HEK293T (cell line): ENCODE data around the gene ZNF579.

ENCODE experiments used
- CTCF ChIA-PET: fragments of 350-600 bp; formaldehyde crosslinking; extraction: SDS; loops from one replicate; lab custom pipeline; 2021; ENCODE audit warnings: antibody characterized with exemption, inconsistent platforms; lab: Yijun Ruan, JAX
- POLR2A ChIA-PET: fragments of 350-600 bp; formaldehyde crosslinking; extraction: SDS; loops from one replicate; lab custom pipeline; 2020; ENCODE audit warnings: antibody characterized with exemption, inconsistent platforms; lab: Yijun Ruan, JAX
- DNase-seq: peaks from one replicate; pipeline ENCODE4 v3.0.0; 2012; ENCODE audit warnings: mixed read lengths; ENCODE audit errors: extremely low spot score
- ARNT ChIP-seq: fragments of 450-650 bp; IDR thresholded peaks from 2 replicates; pipeline ENCODE4 v1.6.1; 2017; ENCODE audit warnings: mild to moderate bottlenecking
- BHLHE40 ChIP-seq: fragments of 450-650 bp; IDR thresholded peaks from 2 replicates; pipeline ENCODE4 v1.6.1; 2016; ENCODE audit warnings: mild to moderate bottlenecking, moderate library complexity, borderline replicate concordance
- CTBP1 ChIP-seq: fragments of 450-650 bp; IDR thresholded peaks from 2 replicates; pipeline ENCODE4 v1.6.1; 2016; ENCODE audit warnings: borderline replicate concordance
- ELF4 ChIP-seq: fragments of 450-650 bp; IDR thresholded peaks from 2 replicates; pipeline ENCODE4 v1.6.1; 2017; ENCODE audit warnings: antibody characterized with exemption
- FOXA1 ChIP-seq: fragments of 450-650 bp; IDR thresholded peaks from 2 replicates; pipeline ENCODE4 v1.6.1; 2016; ENCODE audit warnings: mild to moderate bottlenecking
- FOXK2 ChIP-seq: fragments of 450-650 bp; IDR thresholded peaks from 2 replicates; pipeline ENCODE4 v1.6.1; 2016; ENCODE audit warnings: mild to moderate bottlenecking
- FOXM1 ChIP-seq: fragments of 450-650 bp; IDR thresholded peaks from 2 replicates; pipeline ENCODE4 v1.6.1; 2017; ENCODE audit warnings: mild to moderate bottlenecking, borderline replicate concordance
- HDGF ChIP-seq: fragments of 450-650 bp; IDR thresholded peaks from 2 replicates; pipeline ENCODE4 v1.6.1; 2017; ENCODE audit warnings: antibody characterized with exemption, borderline replicate concordance
- L3MBTL2 ChIP-seq: fragments of 450-650 bp; conservative IDR thresholded peaks from 2 replicates; pipeline ENCODE4 v1.6.1; 2016; ENCODE audit warnings: mild to moderate bottlenecking
- LEF1 ChIP-seq: fragments of 450-650 bp; IDR thresholded peaks from 2 replicates; pipeline ENCODE4 v1.6.1; 2017; ENCODE audit warnings: mild to moderate bottlenecking, borderline replicate concordance
- NFRKB ChIP-seq: fragments of 450-650 bp; IDR thresholded peaks from 2 replicates; pipeline ENCODE4 v1.6.1; 2016; ENCODE audit warnings: mild to moderate bottlenecking, moderate library complexity
- SP1 ChIP-seq: fragments of 450-650 bp; IDR thresholded peaks from 2 replicates; pipeline ENCODE4 v1.6.1; 2017
- SUZ12 ChIP-seq: fragments of 450-650 bp; IDR thresholded peaks from 2 replicates; pipeline ENCODE4 v1.6.1; 2016; ENCODE audit warnings: mild to moderate bottlenecking
- TARDBP ChIP-seq: fragments of 450-650 bp; IDR thresholded peaks from 2 replicates; pipeline ENCODE4 v1.6.1; 2016
- ZNF384 ChIP-seq: fragments of 450-650 bp; IDR thresholded peaks from 2 replicates; pipeline ENCODE4 v1.6.1; 2016
- TF ChIP-seq, protein P1 (sequence below): fragments of 450-650 bp; IDR thresholded peaks from 2 replicates; pipeline ENCODE4 v1.6.1; 2016

Gene ZNF579

DNA sequence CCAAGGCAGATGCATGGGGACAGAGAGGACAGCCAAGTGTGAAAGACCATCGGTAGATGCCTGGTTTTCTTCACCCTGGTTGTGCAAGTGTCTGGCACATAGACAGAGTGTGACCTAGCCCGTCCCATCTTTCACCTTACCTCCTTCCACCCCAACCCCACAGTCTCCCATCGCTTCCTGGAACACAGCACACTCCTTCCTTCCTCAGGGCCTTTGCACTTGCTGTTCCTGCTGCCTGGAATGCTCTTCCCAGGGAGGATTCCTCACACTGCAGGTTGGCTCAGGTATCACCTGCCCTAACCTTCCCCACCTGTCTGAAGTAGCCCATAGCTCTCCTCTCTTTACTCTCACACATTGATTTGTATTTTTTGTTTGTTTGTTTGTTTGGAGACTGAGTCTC is 15.7 kb upstream of the ZNF579 start:
- TF ChIP-seq ARNT: no peak
- TF ChIP-seq ELF4: no peak
- no peak for TF ChIP-seq FOXA1
- DNase-seq: no peak
- ChIA-PET POLR2A (no interaction called here), CTCF (no interaction called here)

DNA sequence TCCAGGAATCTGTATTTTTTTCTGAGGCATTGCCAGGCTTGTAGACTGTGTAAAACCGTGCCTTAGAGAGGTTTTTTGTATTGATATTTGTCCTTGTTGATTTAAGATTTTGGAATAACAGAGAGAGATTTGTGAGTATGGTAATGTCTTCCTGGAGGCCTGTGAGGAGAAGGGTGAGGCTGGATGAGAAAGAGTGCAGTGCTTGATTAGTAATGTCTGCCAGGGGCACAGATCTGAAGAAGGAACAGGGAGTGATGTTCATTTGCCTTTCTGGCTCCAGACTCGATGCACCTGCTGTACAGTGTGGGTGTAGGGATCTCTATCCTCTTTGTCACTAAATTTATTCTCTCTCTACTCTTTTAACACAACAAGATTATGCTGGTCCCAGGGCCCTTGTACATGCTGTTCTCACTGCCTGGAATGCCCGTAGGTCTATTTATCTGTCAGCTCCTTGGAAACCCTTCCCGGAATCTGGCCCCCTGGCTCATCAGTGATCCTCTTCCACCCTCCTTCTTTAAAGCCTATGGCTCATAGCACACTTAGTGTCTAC is 14.4 kb upstream of the ZNF579 start:
- no peak for TF ChIP-seq CTBP1
- no peak for TF ChIP-seq BHLHE40
- no peak for TF ChIP-seq ARNT
- no peak for TF ChIP-seq ZNF384
- TF ChIP-seq LEF1: no peak
- POLR2A ChIA-PET: no interaction called here
- CTCF ChIA-PET: no interaction called here

DNA sequence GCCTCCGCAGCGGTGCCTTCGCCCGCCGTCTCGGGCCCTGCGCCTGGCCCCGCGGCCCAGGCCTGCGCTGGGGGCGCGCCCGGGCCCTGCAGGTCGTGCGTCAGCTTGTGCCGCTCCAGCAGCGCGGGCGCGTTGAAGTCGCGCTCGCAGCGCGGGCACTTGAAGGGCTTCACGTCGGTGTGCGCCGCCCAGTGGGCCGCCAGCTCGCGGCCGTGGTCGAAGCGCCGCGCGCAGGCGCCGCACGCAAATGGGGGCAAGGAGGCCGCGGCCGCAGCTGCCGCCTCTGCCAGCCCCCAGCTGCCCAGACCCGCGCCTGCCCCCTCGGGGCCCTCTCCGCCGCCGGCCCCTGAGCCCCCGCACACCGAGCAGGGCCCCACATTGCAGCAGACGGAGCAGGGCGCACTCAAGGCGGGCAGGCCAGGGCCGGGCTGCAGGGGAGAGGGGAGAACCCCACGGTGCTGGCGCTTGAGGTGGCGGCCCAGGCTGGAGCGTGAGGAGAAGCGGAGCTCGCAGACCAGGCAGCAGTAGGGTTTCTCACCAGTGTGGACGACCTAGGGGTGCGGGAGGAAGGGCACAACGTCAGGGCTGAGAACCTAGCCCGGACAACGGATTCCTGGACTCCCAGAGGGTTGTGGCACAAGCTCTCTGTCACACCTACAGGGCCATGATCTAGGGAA is 12.6 kb upstream of the ZNF579 start:
- ChIA-PET POLR2A (interaction anchor here (0.9 kb wide), 1 partner anchor 12 kb away, joined by 3 read pairs; the partner anchor contains the start of gene ZNF579), CTCF (no interaction called here)
- TF ChIP-seq SUZ12: no peak
- no peak for TF ChIP-seq ELF4
- no peak for TF ChIP-seq BHLHE40
- TF ChIP-seq HDGF: no peak
- TF ChIP-seq ZNF384: no peak
- no peak for TF ChIP-seq FOXM1
- no peak for TF ChIP-seq SP1
- no peak for TF ChIP-seq FOXK2
- TF ChIP-seq CTBP1: no peak
- no peak for TF ChIP-seq ARNT
- TF ChIP-seq LEF1: no peak
- TF ChIP-seq NFRKB: no peak
- TF ChIP-seq, protein P1, sequence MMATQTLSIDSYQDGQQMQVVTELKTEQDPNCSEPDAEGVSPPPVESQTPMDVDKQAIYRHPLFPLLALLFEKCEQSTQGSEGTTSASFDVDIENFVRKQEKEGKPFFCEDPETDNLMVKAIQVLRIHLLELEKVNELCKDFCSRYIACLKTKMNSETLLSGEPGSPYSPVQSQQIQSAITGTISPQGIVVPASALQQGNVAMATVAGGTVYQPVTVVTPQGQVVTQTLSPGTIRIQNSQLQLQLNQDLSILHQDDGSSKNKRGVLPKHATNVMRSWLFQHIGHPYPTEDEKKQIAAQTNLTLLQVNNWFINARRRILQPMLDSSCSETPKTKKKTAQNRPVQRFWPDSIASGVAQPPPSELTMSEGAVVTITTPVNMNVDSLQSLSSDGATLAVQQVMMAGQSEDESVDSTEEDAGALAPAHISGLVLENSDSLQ: no peak
- no peak for TF ChIP-seq L3MBTL2
- no peak for DNase-seq

More for the DNA sequence above, 14.4 kb upstream of the ZNF579 start:
- DNase-seq: no peak

DNA sequence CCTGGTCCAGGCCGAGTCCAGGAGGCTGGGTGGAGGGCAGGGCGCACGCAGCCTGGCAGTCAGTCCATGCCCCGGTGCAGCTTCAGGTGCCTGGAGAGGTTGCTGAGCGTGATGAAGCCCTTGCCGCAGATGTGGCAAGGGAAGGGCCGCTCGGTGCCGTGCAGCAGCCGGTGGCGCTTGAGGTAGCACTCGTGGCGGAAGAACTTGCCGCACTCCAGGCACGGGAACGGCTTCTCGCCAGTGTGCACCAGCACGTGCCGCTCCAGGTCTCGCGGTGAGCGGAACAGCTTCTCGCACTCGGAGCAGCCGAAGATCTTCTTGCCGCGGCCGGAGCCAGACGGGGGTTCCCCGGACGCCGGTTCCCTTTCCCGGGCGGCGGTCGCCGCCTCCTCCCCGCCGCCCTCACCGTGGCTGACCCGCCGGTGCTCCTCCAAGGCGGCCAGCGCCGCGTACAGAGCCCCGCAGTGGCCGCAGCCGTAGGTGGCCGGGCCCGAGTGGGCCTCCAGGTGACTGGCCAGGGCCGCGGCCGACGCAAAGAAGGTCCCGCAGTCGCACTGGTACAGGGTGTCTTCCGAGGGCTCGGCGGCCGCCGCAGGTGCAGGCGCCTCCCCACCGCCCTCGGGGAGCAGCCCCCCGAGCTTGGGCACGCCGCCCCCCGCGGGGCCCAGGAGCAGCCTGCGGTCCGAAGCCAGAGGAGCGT is 11.9 kb upstream of the ZNF579 start:
- no peak for DNase-seq
- POLR2A ChIA-PET: interaction anchor here (0.9 kb wide), 1 partner anchor 12 kb away, joined by 3 read pairs; the partner anchor contains the start of gene ZNF579
- TF ChIP-seq BHLHE40 (no peak), TARDBP (no peak)
- TF ChIP-seq, protein P1: no peak
- CTCF ChIA-PET: no interaction called here

DNA sequence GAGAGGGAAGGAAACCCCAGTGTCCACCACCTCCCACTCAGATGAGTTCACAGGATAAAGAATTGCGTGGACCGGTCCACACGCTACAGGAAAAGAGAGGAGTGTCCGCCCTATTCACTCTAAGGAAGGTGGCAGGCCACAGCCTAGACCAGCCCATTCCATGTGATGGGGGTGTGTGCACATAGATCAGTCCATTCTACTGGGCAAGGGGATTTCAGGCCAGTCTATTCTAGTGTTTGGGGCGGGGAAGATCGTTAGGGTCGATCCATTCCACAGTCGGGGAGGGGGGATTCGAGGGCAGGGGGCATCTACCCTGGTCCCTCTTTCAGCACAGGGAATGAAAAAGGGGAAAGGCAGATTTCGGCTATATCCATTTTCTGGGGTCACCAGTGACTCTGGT is 10.9 kb upstream of the ZNF579 start:
- ChIA-PET CTCF (no interaction called here), POLR2A (interaction anchor here (1.0 kb wide), 1 partner anchor 8 kb away, joined by 4 read pairs; the partner anchor contains the start of gene FIZ1)
- TF ChIP-seq CTBP1 (no peak), ELF4 (no peak), TARDBP (no peak)
- TF ChIP-seq, protein P1: no peak
- DNase-seq: peak; percentile 26

DNA sequence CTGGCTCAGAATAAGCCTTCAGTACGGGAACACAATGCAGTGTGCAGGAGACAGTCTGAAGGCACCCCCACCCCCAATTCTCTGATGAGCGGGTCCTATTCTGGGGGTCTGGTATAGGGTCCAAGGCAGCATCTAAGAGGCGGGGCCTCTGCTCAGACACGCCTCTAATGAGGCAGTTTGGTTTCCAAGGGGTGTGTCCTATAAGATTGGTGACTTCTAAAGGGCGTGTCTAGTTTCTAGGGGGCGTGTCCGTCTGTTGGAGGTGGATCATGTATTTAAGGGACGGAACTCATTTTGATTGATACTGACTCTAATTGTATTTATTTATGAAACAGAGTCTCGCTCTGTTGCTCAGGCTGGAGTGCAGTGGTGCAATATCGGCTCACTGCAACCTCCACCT is 10.0 kb upstream of the ZNF579 start:
- peak; percentile 52 for DNase-seq
- TF ChIP-seq, protein P1: 0 out of 2 replicates have a peak, but pooled peaks have one; percentile 21
- no peak for TF ChIP-seq LEF1
- TF ChIP-seq CTBP1: no peak
- TF ChIP-seq TARDBP: no peak
- TF ChIP-seq HDGF: no peak
- no peak for TF ChIP-seq L3MBTL2
- no peak for TF ChIP-seq FOXA1
- TF ChIP-seq FOXK2: no peak
- CTCF ChIA-PET: no interaction called here
- POLR2A ChIA-PET: interaction anchor here (1.0 kb wide), 1 partner anchor 9 kb away, joined by 4 read pairs; the partner anchor contains the start of gene FIZ1
